Epithelial cell of esophagus (primary cell): ENCODE results near the gene KIF23.

Experiments
- DNase-seq: peaks from one replicate; pipeline ENCODE4 v3.0.0; 2010; ENCODE audit warnings: low read depth
- H3K4me3 ChIP-seq: 2 replicates; pipeline ENCODE4 v1.5.1; 2011; ENCODE audit warnings: mild to moderate bottlenecking, low read length, control low read depth
- TF ChIP-seq, protein P1 (sequence below): IDR thresholded peaks from 2 replicates; pipeline ENCODE4 v1.5.1; 2011; ENCODE audit warnings: low read depth, mild to moderate bottlenecking, low read length, control low read depth, inconsistent platforms; ENCODE audit not compliant: insufficient read depth; ENCODE audit errors: missing control alignments

KIF23 gene

DNA sequence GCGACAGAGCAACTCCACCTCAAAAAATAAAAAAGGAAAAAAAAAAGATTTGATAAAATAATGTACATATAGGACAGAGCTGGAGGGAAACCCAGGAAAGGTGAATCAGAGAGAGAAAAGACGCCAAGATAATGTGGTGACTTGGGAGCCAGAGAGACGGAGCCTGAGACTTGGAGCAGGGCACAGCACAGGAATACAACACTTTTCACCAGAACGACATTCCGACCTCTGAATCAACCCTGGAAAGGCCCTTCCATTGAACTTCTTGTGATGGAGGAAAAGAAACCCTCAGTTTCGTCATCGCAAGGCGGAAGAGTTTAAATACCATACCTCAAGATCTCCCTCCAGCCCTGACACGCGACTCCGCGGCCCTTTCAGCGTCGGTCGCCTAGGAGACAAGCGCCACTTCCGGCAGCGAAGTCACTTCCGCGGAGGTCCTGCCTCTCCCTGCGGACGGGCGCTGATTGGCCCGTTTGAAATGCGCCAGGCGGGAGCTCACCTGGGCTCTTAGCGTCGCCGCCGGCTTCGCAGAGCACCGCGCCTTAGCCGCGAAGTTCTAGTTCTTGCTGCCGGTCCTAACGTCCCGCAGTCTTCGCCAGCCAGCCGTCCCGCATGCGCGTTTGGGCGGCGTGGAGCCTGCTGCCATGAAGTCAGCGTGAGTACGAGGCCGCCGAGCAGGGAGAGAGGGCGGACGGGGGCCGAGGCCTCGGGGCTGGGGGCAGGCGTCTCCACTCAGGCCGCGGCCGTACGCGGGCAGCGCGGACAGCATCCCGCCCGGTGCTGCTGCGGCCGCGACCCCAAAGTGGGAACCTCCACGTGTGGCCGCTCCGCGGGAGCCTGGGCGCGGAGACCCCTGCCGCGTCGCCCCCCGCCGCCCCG is at the start of gene KIF23:
Gene KIF23 (plus strand): TSS at position 528 of the 879 bp plus-strand sequence. CDS start 117 bp downstream, at position 645.
- peak within 1 kb of the TSS; percentile 68 for H3K4me3 ChIP-seq
- DNase-seq: peak; percentile 97
- TF ChIP-seq, protein P1, sequence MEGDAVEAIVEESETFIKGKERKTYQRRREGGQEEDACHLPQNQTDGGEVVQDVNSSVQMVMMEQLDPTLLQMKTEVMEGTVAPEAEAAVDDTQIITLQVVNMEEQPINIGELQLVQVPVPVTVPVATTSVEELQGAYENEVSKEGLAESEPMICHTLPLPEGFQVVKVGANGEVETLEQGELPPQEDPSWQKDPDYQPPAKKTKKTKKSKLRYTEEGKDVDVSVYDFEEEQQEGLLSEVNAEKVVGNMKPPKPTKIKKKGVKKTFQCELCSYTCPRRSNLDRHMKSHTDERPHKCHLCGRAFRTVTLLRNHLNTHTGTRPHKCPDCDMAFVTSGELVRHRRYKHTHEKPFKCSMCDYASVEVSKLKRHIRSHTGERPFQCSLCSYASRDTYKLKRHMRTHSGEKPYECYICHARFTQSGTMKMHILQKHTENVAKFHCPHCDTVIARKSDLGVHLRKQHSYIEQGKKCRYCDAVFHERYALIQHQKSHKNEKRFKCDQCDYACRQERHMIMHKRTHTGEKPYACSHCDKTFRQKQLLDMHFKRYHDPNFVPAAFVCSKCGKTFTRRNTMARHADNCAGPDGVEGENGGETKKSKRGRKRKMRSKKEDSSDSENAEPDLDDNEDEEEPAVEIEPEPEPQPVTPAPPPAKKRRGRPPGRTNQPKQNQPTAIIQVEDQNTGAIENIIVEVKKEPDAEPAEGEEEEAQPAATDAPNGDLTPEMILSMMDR: no peak

DNA sequence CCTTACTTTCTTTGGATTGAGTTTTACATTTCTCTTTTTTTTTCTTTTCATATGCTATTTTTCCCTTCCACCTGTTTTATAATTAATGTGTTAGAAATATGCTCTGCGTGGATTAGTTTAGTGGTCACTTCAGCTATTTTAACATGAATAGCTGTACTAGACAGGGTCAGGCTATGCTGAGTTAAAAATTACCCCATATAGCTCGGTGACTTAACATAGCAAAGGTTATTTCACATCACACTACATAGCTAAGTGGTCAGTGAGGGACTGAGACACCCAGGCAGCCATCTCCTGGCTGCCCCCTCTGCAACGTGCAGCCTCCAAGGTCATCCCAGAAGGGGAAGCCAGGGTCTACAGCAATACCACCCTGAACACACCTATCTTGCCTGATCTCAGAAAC is 46.9 kb upstream of the KIF23 start:
- no peak for DNase-seq
- no peak overlapping the region for H3K4me3 ChIP-seq
- TF ChIP-seq, protein P1: no peak

DNA sequence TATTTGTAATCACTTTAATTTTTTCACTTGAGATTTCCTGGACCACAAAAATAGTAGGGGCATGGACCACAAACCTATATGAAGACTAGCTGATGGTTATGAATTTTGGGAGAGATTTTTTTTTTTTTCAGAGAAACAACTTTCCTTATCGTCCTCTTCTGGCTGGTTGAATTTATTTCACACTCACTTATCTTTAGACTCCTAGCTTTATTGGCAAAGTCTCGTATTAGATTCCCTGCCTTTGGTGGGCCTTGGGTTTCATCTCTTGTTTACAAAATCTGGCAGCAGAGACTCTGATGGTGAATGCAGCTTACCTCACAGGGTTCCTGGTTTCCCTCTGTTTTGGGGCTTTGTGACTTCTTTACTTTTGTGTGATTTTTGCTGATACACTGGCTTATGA is 44.5 kb upstream of the KIF23 start:
- H3K4me3 ChIP-seq: no peak overlapping the region
- TF ChIP-seq, protein P1: no peak
- no peak for DNase-seq

DNA sequence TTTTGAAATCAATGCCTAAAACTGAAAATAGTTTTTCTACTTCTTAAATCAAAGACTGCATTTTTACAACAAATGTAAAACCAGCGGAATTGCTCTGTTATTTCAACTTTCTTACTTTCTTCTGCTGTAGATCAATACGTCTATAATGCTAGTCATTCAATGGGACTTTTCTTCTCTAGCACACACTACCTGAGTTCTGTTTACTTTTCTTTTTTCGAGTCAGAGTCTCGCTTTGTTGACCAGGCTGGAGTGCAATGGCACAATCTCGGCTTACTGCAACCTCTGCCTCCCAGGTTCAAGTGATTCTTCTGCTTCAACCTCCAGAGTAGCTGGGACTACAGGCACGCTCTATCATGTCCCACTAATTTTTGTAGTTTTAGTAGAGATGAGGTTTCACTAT is 40.7 kb upstream of the KIF23 start:
- TF ChIP-seq, protein P1: no peak

DNA sequence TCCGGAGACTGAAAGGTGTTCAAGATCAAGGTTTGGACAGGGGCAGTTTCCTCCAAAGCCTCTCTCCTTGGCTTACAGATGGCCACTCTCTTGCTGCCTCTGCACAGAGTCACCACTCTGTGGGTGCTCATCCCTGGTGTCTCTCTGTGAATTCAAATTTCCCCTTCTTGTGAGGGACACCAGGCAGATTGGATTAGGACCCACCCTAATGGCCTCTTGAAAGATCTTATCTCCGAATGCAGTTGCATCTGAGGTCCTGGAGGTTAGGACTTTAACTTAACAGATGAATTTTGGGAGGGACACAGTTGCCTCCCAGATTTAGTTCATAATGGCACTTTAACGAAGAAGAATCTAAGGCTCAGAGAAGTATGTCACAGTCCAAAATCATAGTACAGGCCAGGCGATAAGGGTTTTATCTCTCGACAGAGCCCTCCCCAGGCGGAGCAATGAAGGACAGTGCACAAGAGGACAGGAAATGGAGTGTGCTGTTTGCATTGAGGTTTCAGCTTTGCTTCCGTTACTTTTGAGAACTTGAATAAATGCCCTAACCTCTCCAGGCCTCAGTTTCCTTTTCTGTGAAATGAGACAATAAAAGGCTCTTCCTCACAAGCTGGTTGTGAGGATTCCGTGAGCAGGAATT is 38.9 kb upstream of the KIF23 start:
- TF ChIP-seq, protein P1: no peak
- no peak for DNase-seq
- no peak overlapping the region for H3K4me3 ChIP-seq

More for the DNA sequence above, 40.7 kb upstream of the KIF23 start:
- DNase-seq: no peak
- no peak overlapping the region for H3K4me3 ChIP-seq

DNA sequence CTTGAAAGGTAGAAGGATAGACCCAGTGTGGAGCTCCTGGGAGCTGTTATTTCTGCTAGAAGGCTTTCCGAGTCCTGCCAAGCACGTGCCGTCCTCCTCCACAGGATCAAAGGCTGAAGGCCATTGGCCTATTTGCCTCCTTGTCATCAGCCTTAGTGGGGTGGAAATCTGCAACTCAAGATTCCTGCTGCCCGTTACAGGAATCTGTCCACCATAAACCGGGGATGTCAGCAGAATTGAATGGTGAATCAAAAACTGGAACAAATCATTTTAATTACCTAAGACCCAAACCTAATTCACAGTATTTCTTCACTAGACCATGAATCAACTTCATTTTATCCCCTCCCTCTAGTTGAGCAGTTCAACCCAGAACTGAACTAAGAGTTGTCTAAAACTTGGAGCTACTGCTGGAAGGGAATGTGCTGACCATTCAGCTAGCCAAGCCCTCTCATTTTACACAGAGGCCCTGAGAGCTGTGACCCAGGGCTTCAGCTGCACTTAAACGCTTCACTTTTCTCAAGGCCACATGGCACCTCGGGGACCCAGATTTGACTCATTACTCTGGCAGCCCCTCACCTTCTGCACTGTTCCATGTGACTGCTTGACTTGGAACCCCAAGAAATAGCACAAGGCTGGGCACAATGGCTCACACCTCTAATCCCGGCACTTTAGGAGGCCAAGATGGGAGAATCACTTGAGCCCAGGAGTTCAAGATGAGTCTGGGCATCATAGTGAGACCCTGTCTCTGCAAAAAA is 36.8 kb upstream of the KIF23 start:
- TF ChIP-seq, protein P1: no peak
- H3K4me3 ChIP-seq: no peak overlapping the region
- no peak for DNase-seq
